Endothelial cell of hepatic sinusoid (primary cell): ENCODE measurements around the gene EMP3.

Experiments
- in situ Hi-C: cut with HindIII; loops from 2 replicates; pipeline ENCODE4 v1.10.0; 2017; ENCODE audit warnings: low sequenced_read_pairs

EMP3 gene

DNA sequence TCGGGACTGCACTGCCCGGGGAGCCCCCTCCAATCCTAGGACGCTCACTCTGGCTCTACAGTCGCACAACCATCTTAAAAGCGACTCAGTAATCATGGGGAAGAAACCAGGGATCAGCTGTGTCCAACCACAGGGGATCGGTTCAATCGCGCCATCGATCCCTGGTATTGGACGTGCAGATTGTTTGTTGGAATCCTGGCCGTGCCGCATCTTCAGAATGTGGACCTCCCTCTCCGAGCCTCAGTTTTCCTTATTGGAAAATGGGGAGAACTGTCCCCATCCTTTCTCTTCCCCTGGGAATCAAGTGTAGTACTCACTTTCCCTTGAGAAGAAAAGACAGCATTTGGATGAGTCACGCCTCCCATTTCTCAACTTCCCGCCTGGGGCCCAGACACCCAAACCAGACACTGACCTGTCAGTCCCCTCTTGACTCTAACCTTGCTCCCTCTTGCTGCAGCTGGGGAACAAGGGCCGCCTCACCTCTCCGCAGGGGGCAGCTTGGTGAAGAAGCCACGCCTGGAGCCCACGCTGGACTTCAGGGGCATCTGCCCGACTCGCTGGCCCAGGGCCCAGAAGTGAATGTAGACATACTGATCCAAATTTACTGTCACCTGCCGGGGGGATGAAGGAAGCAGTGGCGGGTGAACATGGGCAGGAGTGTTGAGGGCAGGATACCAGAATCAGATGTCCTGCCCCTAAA, 17.6 kb downstream of the EMP3 start:
- in situ Hi-C loops, result no loop called here

DNA sequence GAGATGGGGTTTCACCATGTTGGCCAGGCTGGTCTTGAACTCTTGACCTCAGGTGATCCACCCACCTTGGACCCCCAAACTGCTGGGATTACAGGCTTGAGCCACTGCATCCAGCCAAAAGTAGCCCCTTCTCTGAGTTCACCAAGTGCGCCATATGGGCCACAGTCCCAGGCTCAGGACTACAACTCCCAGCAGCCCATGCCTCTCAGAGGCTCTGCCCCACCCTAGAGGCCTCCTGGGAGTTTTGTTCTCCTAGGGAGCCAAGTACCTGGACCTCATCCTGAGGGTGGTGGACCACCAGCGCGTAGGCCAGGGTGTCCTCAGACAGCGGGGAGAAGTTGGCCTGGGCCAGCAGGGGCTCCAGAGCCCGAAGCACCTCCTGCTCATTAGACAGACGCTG, 19.5 kb downstream of the EMP3 start:
- in situ Hi-C loops, result no loop called here

DNA sequence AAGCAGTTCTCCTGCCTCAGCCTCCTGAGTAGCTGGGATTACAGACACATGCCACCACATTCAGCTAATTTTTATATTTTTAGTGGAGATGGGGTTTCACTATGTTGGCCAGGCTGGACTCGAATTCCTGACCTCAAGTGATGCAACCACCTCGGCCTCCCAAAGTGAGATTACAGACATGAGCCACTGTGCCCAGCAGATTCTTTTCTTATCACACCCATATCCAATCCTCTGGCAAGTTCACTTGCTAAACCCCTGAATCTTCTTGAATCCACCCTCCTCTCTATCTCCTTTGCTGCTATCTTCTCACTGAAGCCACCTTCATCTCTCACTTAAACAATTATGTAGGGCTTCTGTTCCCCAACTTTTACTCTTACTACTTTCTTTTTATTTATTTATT, 20.8 kb downstream of the EMP3 start:
- in situ Hi-C loops, result no loop called here

GRCh38 chr19:48348045-48348444, 22.7 kb downstream of the EMP3 start:
- in situ Hi-C loops, result no loop called here

- in situ Hi-C loops, result no loop called here
These were observed 23.4 kb downstream of the EMP3 start for GRCh38 chr19:48348737-48349136.

- in situ Hi-C loops, result no loop called here
These were observed 25.5 kb downstream of the EMP3 start for GRCh38 chr19:48350856-48351255.

- in situ Hi-C loops, result no loop called here
These were observed 26.0 kb downstream of the EMP3 start for GRCh38 chr19:48351341-48351752.

DNA sequence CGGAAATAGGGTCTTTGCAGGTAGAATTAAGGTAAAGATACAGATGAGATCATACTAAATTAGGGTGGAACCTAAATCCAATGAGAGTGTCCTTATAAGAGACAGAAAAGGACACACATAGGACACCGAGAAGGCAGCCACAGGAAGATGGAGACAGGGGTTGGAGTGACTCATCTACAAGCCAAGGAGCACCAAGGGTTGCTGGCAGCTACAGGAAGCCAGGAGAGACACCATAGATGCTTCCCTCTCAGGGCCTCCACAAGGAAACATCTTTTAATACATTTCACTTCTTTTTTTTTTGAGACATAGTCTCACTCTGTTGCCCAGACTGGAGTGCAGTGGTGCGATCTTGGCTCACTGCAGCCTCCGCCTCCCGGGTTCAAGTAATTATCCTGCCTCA, 28.3 kb downstream of the EMP3 start:
- in situ Hi-C loops, result no loop called here

- in situ Hi-C loops, result no loop called here
These were observed 29.1 kb downstream of the EMP3 start for GRCh38 chr19:48354332-48354992.

- in situ Hi-C loops, result no loop called here
These were observed 30.1 kb downstream of the EMP3 start for GRCh38 chr19:48355365-48355954.

DNA sequence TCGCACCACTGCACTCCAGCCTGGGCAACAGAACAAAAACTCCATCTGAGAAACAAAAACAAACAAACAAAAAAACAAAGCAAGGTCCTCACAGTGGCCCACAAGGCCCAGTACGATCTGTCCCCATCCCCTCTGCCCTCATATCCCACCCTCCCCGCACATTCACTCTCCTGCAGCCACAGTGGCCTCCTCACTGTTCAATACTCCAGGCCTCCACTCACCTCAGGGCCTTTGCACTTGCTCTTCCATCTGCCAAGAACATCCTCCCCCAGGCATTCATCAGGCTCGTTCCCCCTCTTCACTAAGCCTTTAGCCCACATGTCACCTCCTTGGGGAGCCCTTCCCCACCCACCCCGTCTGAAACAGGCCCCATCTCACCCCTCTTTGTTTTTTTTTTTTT, 33.8 kb downstream of the EMP3 start:
- in situ Hi-C loops, result no loop called here

GRCh38 chr19:48361912-48362311, 36.6 kb downstream of the EMP3 start:
- in situ Hi-C loops, result loop anchor here (5.0 kb wide), 1 partner anchor 40 kb away; no protein-coding TSS in a partner anchor

DNA sequence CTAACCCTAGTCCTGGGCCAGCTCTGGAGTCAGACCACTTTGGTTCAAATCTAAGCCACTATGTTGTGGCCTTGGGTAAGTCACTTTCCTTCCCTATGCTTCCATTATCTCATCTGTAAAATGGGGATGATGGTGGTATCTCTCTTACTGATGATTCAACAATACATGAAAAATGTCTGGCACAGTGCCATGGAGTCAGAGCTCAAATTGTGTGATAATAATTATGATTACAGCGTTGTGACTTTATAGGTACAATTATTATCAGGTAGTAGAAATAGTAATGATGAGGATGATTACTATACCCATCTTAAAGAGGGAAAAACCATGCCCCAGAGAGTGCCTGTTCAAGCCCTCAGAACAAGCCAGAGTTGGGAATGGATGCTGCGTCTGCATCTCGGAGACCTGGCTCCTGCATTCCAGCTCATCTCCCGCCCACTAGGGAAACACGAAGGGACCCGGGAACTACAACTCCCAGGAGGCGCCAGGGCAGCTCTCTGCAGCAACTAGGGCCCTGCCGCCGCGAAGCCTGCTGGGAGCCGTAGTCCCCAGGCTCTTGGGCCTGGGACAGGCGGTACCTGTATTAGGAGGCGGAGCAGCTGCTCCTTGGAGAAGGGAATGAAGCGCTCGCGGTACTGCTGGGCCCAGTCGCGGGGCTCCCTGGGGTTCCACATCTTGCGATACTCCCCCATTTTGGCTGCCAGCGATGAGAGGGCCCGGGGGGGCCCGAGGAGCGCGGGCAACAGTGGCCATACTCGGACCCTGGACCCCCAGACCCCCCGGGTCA, 37.6 kb downstream of the EMP3 start:
- in situ Hi-C loops, result loop anchor here (5.0 kb wide), 1 partner anchor 39 kb away; no protein-coding TSS in a partner anchor

DNA sequence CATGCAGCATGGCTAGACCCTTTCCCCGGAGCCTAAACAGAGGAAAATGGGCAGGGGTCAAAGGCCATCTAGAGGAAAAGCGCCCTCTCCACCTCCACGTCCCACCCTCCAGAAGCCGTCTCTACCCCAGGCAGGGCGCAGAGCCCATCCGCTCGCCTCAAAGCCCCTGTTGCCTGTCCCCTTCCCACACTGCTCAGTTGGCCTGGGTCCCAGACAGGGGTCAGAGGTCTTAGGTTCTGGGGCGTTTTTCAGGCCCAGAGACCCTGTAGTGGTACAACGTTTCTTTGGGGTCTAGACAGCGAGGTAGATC, 38.1 kb downstream of the EMP3 start:
- in situ Hi-C loops, result loop anchor here (5.0 kb wide), 1 partner anchor 39 kb away; no protein-coding TSS in a partner anchor

- in situ Hi-C loops, result loop anchor here (5.0 kb wide), 1 partner anchor 38 kb away; no protein-coding TSS in a partner anchor
These were observed 38.7 kb downstream of the EMP3 start, which contains the start of the genes SYNGR4 and TMEM143 for GRCh38 chr19:48363810-48364597. Gene SYNGR4 (plus strand): TSS chr19:48364367. CDS start chr19:48365843, 1,476 bp downstream. Gene TMEM143 (minus strand): TSS chr19:48363940. CDS start chr19:48363920, 20 bp downstream.

GRCh38 chr19:48364598-48365348, 39.4 kb downstream of the EMP3 start:
- in situ Hi-C loops, result loop anchor here (5.0 kb wide), 2 partner anchors 32 to 38 kb away; no protein-coding TSS in a partner anchor

DNA sequence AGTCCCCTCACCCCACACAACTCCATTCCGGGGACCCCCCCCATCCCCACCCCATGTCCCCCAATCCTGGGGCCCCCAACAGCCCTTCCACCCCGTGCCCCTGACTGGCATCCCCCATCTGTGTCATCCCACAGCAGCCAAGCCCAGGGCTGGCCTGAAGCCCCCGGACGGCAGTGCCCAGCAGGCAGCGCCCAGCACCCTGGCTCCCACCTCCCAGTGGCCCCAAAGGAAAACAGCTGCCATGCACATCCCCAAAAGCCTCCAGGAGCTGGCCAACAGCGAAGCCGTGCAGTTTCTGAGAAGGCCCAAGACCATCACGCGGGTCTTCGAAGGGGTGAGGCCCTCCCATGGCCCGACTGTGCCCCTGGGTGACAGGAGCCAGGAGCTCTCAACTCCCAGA, 40.2 kb downstream of the EMP3 start:
- in situ Hi-C loops, result loop anchor here (5.0 kb wide), 1 partner anchor 33 kb away; no protein-coding TSS in a partner anchor

DNA sequence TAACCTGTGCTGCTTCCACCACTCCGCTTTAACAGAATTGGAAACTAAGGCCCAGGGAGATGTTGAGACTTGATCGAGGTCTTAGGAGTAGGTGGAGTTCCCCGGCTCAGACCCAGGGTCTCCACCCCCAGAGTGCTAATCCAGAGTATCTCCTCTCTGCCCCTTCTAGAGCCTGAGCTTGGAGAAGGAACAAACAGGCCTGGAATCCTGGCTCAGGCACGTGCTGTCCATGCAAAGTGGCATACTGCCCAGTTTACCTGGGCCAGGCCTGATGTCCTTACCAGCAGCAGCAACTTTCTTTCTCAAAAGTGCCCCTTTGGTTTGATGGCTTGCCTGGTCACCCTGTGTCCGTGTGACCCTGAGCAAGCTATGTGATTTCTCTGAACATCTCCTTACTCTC, 42.5 kb downstream of the EMP3 start:
- in situ Hi-C loops, result loop anchor here (5.0 kb wide), 1 partner anchor 36 kb away; no protein-coding TSS in a partner anchor

DNA sequence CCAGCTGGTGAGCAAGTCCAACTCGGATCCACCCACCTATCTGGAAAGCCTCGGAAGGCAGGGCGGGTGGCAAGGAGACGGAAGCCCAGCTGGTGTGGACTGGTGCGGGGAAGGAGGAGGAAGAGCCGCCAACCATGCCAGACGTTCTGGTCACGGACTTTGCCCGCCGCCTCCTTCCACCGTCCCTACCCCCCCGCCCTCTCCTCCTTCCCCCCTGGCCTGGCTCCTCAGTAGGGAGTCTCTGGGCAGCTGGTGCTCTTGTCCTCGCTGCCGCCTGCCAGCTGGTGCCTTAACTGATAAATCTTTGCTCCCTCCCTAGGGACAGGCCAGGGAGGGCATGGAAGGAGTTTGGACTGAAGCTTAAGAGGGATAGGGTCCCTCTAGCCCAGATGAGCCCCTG, 43.6 kb downstream of the EMP3 start:
- in situ Hi-C loops, result loop anchor here (5.0 kb wide), 1 partner anchor 37 kb away; no protein-coding TSS in a partner anchor
